GM23248 (cell line): Measurements from ENCODE around the gene XRCC5. TPM values are rescaled to one million over a fixed set of nuclear protein-coding genes. Genes with fewer than 3 reads are reported as not detected.
A peak's percentile ranks its signal among the peaks of the same experiment; 100 is the strongest.

Experiments used
- DNase-seq: peaks from one replicate; pipeline ENCODE4 v3.0.0-alpha.2; 2015
- H2AFZ ChIP-seq: fragments of 200-600 bp; sonication (generic); 2 replicates; pipeline ENCODE4 v1.6.1; 2016; ENCODE audit warnings: antibody characterized with exemption
- H3F3A ChIP-seq: fragments of 200-600 bp; sonication (generic); 2 replicates; pipeline ENCODE4 v1.6.1; 2016; ENCODE audit warnings: mild to moderate bottlenecking, antibody characterized with exemption, mixed run types; ENCODE audit not compliant: insufficient read depth
- H3K27ac ChIP-seq: fragments of 200-600 bp; sonication (generic); 2 replicates; pipeline ENCODE4 v1.5.1; 2016; ENCODE audit warnings: mild to moderate bottlenecking
- H3K27me3 ChIP-seq: fragments of 200-600 bp; sonication (generic); replicated peaks from 2 replicates; pipeline ENCODE4 v1.6.1; 2016; ENCODE audit warnings: mild to moderate bottlenecking; ENCODE audit not compliant: insufficient read depth
- H3K36me3 ChIP-seq: fragments of 200-600 bp; sonication (generic); 2 replicates; pipeline ENCODE4 v1.6.1; 2016; ENCODE audit warnings: low read depth, mild to moderate bottlenecking
- H3K4me1 ChIP-seq: fragments of 200-600 bp; sonication (generic); 2 replicates; pipeline ENCODE4 v1.6.1; 2016; ENCODE audit warnings: mild to moderate bottlenecking; ENCODE audit not compliant: insufficient read depth
- H3K4me2 ChIP-seq: fragments of 200-600 bp; sonication (generic); one replicate; pipeline ENCODE4 v1.6.1; 2016; ENCODE audit warnings: mild to moderate bottlenecking; ENCODE audit not compliant: unreplicated experiment
- H3K4me3 ChIP-seq: fragments of 200-600 bp; sonication (generic); 2 replicates; pipeline ENCODE4 v1.5.1; 2016; ENCODE audit warnings: mild to moderate bottlenecking
- H3K79me2 ChIP-seq: fragments of 200-600 bp; sonication (generic); 2 replicates; pipeline ENCODE4 v1.6.1; 2016; ENCODE audit warnings: mild to moderate bottlenecking; ENCODE audit not compliant: insufficient read depth
- H3K9ac ChIP-seq: fragments of 200-600 bp; sonication (generic); 2 replicates; pipeline ENCODE4 v1.6.1; 2016; ENCODE audit warnings: mild to moderate bottlenecking
- H3K9me2 ChIP-seq: fragments of 200-600 bp; sonication (generic); 2 replicates; pipeline ENCODE4 v1.6.1; 2016; ENCODE audit warnings: mixed run types, mild to moderate bottlenecking, moderate library complexity; ENCODE audit not compliant: insufficient read depth
- H3K9me3 ChIP-seq: fragments of 200-600 bp; sonication (generic); one replicate; pipeline ENCODE4 v1.6.1; 2017; ENCODE audit warnings: low read depth
- H4K20me1 ChIP-seq: fragments of 200-600 bp; sonication (generic); 2 replicates; pipeline ENCODE4 v1.6.0; 2016; ENCODE audit not compliant: insufficient read depth
- EZH2 ChIP-seq: fragments of 200-600 bp; sonication (generic); IDR thresholded peaks from 2 replicates; pipeline ENCODE4 v1.6.1; 2018; ENCODE audit warnings: antibody characterized with exemption, mild to moderate bottlenecking; ENCODE audit not compliant: insufficient read depth, poor library complexity, severe bottlenecking
- EZH2phosphoT487 ChIP-seq: fragments of 200-600 bp; sonication (generic); IDR thresholded peaks from 2 replicates; pipeline ENCODE4 v1.6.1; 2018; ENCODE audit warnings: antibody characterized with exemption, moderate library complexity, mild to moderate bottlenecking, low read depth; ENCODE audit not compliant: insufficient read depth
- WGBS, 2 experiments: methylation state at CpG; one replicate each; pipeline ENCODE4 v1.1.6; 2015 to 2017; ENCODE audit warnings: low lambda C conversion rate in 2 of 2, low coverage in 1 of 2; ENCODE audit errors: missing lambda C conversion rate in 2 of 2; 5-methylcytosine and 5-hydroxymethylcytosine counted together
- in situ Hi-C: fragments of 300-500 bp; cut with MboI; formaldehyde crosslinking; loops from 2 replicates; pipeline ENCODE4 v1.15.0; 2020
- polyA plus RNA-seq: library from polyadenylated mRNA; unstranded; fragments of >200 nt; fragmentation: Nextera tagmentation; extraction: Ambion mirVana; gene quantifications from 2 replicates; pipeline ENCODE4 v1.2.1, GENCODE V29; 2016
- total RNA-seq: library from RNA; depleted of rRNA; stranded (reverse); fragments of >200 nt; shearing (Covaris generic); gene quantifications from 2 replicates; pipeline ENCODE4 v1.2.3, GENCODE V29; 2014

The XRCC5 gene
- total and polyA plus RNA-seq, 2 experiments from 2014 or later: 197 to 249 TPM

GRCh38 chr2:216114714-216115531, 5.8 kb downstream of the XRCC5 start:
- H3K27me3 ChIP-seq: no peaks in the 10 kb centered on the region
- peak; percentile 99 for DNase-seq
- peak overlapping the region; percentile 88 for H3K9ac ChIP-seq
- H2AFZ ChIP-seq: peak overlapping the region; percentile 91
- peaks cover 42% of the 10 kb centered on the region for H3F3A ChIP-seq
- H3K36me3 ChIP-seq: peaks cover 79% of the 10 kb centered on the region
- peak overlapping the region; percentile 77 for H3K27ac ChIP-seq
- H3K4me2 ChIP-seq: peak overlapping the region; percentile 95
- no peaks in the 10 kb centered on the region for H3K9me3 ChIP-seq
- H3K4me1 ChIP-seq: peaks cover 54% of the 10 kb centered on the region
- TF ChIP-seq EZH2 (no peak), EZH2phosphoT487 (no peak)
- in situ Hi-C loops: no loop called here
- H3K4me3 ChIP-seq: peak overlapping the region; percentile 76
- 7% methylated on average over 29 of the region's 29 CpGs for WGBS, 2 experiments
- peaks cover 90% of the 10 kb centered on the region for H3K79me2 ChIP-seq
- no peaks in the 10 kb centered on the region for H4K20me1 ChIP-seq
- H3K9me2 ChIP-seq: no peaks in the 10 kb centered on the region

- H3F3A ChIP-seq: peaks cover 35% of the 10 kb centered on the region
- H3K4me3 ChIP-seq: no peak overlapping the region
- DNase-seq: no peak
- TF ChIP-seq EZH2phosphoT487 (no peak), EZH2 (no peak)
- H3K36me3 ChIP-seq: peaks cover 85% of the 10 kb centered on the region
- peak overlapping the region; percentile 19 for H3K4me2 ChIP-seq
- peaks cover 42% of the 10 kb centered on the region for H3K4me1 ChIP-seq
- in situ Hi-C loops: no loop called here
- H2AFZ ChIP-seq: no peak overlapping the region
- no peaks in the 10 kb centered on the region for H3K27me3 ChIP-seq
- peaks cover 90% of the 10 kb centered on the region for H3K79me2 ChIP-seq
- no peaks in the 10 kb centered on the region for H3K9me2 ChIP-seq
- H3K27ac ChIP-seq: no peak overlapping the region
- 55 to 65% methylated on average over 1 of the region's 1 CpG for WGBS, 2 experiments
- H4K20me1 ChIP-seq: no peaks in the 10 kb centered on the region
- no peaks in the 10 kb centered on the region for H3K9me3 ChIP-seq
- H3K9ac ChIP-seq: no peak overlapping the region
Observed at GRCh38 chr2:216116418-216116817, 7.3 kb downstream of the XRCC5 start.

- H3K4me3 ChIP-seq: no peak overlapping the region
- H3K27ac ChIP-seq: no peak overlapping the region
- H2AFZ ChIP-seq: no peak overlapping the region
- no peaks in the 10 kb centered on the region for H3K9me3 ChIP-seq
- TF ChIP-seq EZH2 (no peak), EZH2phosphoT487 (no peak)
- in situ Hi-C loops: no loop called here
- peaks cover 36% of the 10 kb centered on the region for H3K4me1 ChIP-seq
- H3K79me2 ChIP-seq: peaks cover 90% of the 10 kb centered on the region
- H4K20me1 ChIP-seq: no peaks in the 10 kb centered on the region
- H3K36me3 ChIP-seq: peaks cover 86% of the 10 kb centered on the region
- WGBS, 2 experiments: 36 to 47% methylated on average over 4 of the region's 4 CpGs
- peak; percentile 38 for DNase-seq
- H3K9me2 ChIP-seq: no peaks in the 10 kb centered on the region
- peaks cover 26% of the 10 kb centered on the region for H3F3A ChIP-seq
- H3K27me3 ChIP-seq: no peaks in the 10 kb centered on the region
- no peak overlapping the region for H3K9ac ChIP-seq
- no peak overlapping the region for H3K4me2 ChIP-seq
Observed at GRCh38 chr2:216117561-216118340, 8.6 kb downstream of the XRCC5 start.

- Histone ChIP-seq H3K9me2 (no peaks in the 10 kb centered on the region), H4K20me1 (no peaks in the 10 kb centered on the region), H3K4me3 (no peak overlapping the region), H3K79me2 (peaks cover 90% of the 10 kb centered on the region), H3K9me3 (no peaks in the 10 kb centered on the region), H3K36me3 (peaks cover 86% of the 10 kb centered on the region), H3K27ac (0 out of 2 replicates have a peak overlapping the region, but pooled peaks have one; percentile 1), H3K9ac (no peak overlapping the region), H3K27me3 (no peaks in the 10 kb centered on the region), H2AFZ (no peak overlapping the region), H3F3A (peaks cover 19% of the 10 kb centered on the region), H3K4me2 (no peak overlapping the region), H3K4me1 (peaks cover 36% of the 10 kb centered on the region)
- DNase-seq: peak; percentile 28
- in situ Hi-C loops: no loop called here
- WGBS, 2 experiments: 93 to 100% methylated on average over 1 of the region's 1 CpG
- no peak for TF ChIP-seq EZH2phosphoT487
- TF ChIP-seq EZH2: no peak
Observed at GRCh38 chr2:216118474-216118873, 9.3 kb downstream of the XRCC5 start.
